ENCODE data around the gene GFER. TPM values are rescaled to one million over a fixed set of nuclear protein-coding genes. Genes with fewer than 3 reads are reported as not detected.

The GFER gene
- total RNA-seq, 1 donor from 2014 or later = 23.1 TPM

DNA sequence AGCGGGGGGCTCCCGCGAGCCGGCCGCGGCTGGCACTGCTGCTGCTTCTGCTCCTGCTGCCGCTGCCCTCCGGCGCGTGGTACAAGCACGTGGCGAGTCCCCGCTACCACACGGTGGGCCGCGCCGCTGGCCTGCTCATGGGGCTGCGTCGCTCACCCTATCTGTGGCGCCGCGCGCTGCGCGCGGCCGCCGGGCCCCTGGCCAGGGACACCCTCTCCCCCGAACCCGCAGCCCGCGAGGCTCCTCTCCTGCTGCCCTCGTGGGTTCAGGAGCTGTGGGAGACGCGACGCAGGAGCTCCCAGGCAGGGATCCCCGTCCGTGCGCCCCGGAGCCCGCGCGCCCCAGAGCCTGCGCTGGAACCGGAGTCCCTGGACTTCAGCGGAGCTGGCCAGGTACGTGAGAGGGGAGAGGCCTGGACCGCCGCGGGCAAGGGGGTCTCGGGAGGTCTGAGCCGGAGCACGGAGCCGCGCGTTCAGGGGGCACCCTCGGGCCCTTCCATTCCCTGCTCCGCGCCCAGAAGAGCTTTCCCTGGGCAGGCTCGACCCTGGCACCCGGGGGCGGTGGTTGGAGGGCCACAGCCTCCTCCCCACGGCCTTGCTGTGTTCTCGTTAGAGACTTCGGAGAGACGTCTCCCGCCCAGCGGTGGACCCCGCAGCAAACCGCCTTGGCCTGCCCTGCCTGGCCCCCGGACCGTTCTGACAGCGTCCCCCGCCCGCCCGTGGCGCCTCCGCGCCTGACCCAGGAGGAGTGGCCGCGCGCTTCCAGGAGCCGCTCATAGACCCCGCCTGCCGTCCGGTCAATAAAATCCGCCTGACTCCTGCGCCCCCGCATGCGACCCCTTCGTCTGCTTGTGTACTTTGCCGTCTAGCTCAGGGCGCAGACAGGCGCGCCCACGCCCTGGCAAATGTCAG is 36.2 kb downstream of the GFER start:
- H3K27ac ChIP-seq = no peak overlapping the region
- H3K4me3 ChIP-seq = no peak overlapping the region
- H3K9me3 ChIP-seq = no peaks in the 10 kb centered on the region
- peaks cover 29% of the 10 kb centered on the region for H3K4me1 ChIP-seq
- DNase-seq (no peak), ATAC-seq (no peak)
- intact Hi-C loops (cut with DNase I) = loop anchor here (5.0 kb wide), 1 partner anchor 122 kb away; no protein-coding TSS in a partner anchor
- TF ChIP-seq CTCF (IDR thresholded peaks at IDR 0.05) = no peak
- peaks cover 39% of the 10 kb centered on the region for H3K27me3 ChIP-seq
- no peaks in the 10 kb centered on the region for H3K36me3 ChIP-seq

GRCh38 chr16:2022723-2023091 is 38.7 kb downstream of the GFER start:
- H3K36me3 ChIP-seq = no peaks in the 10 kb centered on the region
- no peak overlapping the region for H3K27ac ChIP-seq
- peak overlapping the region; percentile 41 for H3K4me3 ChIP-seq
- peaks cover 41% of the 10 kb centered on the region for H3K4me1 ChIP-seq
- intact Hi-C loops (cut with DNase I) = loop anchor here (5.0 kb wide), 1 partner anchor 120 kb away; no protein-coding TSS in a partner anchor
- peaks cover 35% of the 10 kb centered on the region for H3K27me3 ChIP-seq
- H3K9me3 ChIP-seq = no peaks in the 10 kb centered on the region
- TF ChIP-seq CTCF (IDR thresholded peaks at IDR 0.05) = no peak
- ATAC-seq (peak; percentile 0), DNase-seq (no peak)

GRCh38 chr16:2023092-2024031 is 39.4 kb downstream of the GFER start:
- Histone ChIP-seq H3K9me3 (no peaks in the 10 kb centered on the region), H3K4me3 (peak overlapping the region; percentile 41), H3K27ac (peak overlapping the region; percentile 82), H3K4me1 (peaks cover 46% of the 10 kb centered on the region), H3K36me3 (no peaks in the 10 kb centered on the region), H3K27me3 (peaks cover 35% of the 10 kb centered on the region)
- DNase-seq = peak; percentile 96
- peak; percentile 94 for ATAC-seq
- peak; percentile 98 for TF ChIP-seq CTCF (IDR thresholded peaks at IDR 0.05)
- intact Hi-C loops (cut with DNase I) = loop anchor here (5.0 kb wide), 1 partner anchor 119 kb away; no protein-coding TSS in a partner anchor

- TF ChIP-seq CTCF (IDR thresholded peaks at IDR 0.05) = no peak
- Histone ChIP-seq H3K9me3 (no peaks in the 10 kb centered on the region), H3K4me3 (peak overlapping the region; percentile 41), H3K4me1 (peaks cover 50% of the 10 kb centered on the region), H3K27me3 (peaks cover 30% of the 10 kb centered on the region), H3K27ac (peak overlapping the region; percentile 82), H3K36me3 (no peaks in the 10 kb centered on the region)
- intact Hi-C loops (cut with DNase I) = loop anchor here (5.0 kb wide), 1 partner anchor 118 kb away; no protein-coding TSS in a partner anchor
- ATAC-seq (no peak), DNase-seq (no peak)
Measured at GRCh38 chr16:2024032-2024420, 40.0 kb downstream of the GFER start.

- DNase-seq (no peak), ATAC-seq (no peak)
- Histone ChIP-seq H3K4me3 (no peak overlapping the region), H3K36me3 (peaks cover 8% of the 10 kb centered on the region), H3K4me1 (peaks cover 52% of the 10 kb centered on the region), H3K27ac (peak overlapping the region; percentile 6), H3K9me3 (no peaks in the 10 kb centered on the region), H3K27me3 (peaks cover 18% of the 10 kb centered on the region)
- intact Hi-C loops (cut with DNase I) = no loop called here
- TF ChIP-seq CTCF (IDR thresholded peaks at IDR 0.05) = no peak
Measured at GRCh38 chr16:2025251-2025650, 41.3 kb downstream of the GFER start.
